ENCODE data around the gene PRDM9. TPM values are rescaled to one million over a fixed set of nuclear protein-coding genes. Genes with fewer than 3 reads are reported as not detected.
"Not testable (repeated sequence)": the region's sequence is repeated elsewhere in the genome, so short reads cannot be mapped to it uniquely, and the experiment has no call there.

The PRDM9 gene
- polyA plus RNA-seq, 4 donors: not detected

DNA sequence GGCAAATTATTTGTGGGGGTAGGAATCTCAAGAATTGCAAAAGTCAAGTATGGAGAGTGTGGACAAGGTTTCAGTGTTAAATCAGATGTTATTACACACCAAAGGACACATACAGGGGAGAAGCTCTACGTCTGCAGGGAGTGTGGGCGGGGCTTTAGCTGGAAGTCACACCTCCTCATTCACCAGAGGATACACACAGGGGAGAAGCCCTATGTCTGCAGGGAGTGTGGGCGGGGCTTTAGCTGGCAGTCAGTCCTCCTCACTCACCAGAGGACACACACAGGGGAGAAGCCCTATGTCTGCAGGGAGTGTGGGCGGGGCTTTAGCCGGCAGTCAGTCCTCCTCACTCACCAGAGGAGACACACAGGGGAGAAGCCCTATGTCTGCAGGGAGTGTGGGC is 19.2 kb downstream of the PRDM9 start:
- DNase-seq (ENCODE audit: low read depth in 4 of 4, low spot score in 3 of 4): not testable (repeated sequence)

DNA sequence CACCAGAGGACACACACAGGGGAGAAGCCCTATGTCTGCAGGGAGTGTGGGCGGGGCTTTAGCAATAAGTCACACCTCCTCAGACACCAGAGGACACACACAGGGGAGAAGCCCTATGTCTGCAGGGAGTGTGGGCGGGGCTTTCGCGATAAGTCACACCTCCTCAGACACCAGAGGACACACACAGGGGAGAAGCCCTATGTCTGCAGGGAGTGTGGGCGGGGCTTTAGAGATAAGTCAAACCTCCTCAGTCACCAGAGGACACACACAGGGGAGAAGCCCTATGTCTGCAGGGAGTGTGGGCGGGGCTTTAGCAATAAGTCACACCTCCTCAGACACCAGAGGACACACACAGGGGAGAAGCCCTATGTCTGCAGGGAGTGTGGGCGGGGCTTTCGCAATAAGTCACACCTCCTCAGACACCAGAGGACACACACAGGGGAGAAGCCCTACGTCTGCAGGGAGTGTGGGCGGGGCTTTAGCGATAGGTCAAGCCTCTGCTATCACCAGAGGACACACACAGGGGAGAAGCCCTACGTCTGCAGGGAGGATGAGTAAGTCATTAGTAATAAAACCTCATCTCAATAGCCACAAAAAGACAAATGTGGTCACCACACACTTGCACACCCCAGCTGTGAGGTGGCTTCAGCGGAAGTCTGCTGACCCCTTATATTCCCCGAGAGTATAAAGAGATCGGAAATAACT is 20.0 kb downstream of the PRDM9 start:
- not testable (repeated sequence) for DNase-seq (ENCODE audit: low read depth in 4 of 4, low spot score in 3 of 4)

- no peak for DNase-seq (ENCODE audit: low read depth in 4 of 4, low spot score in 3 of 4)
Measured at GRCh38 chr5:23528677-23529076, 21.3 kb downstream of the PRDM9 start.

- DNase-seq (ENCODE audit: low read depth in 4 of 4, low spot score in 3 of 4): no peak
Measured at GRCh38 chr5:23530571-23530970, 23.2 kb downstream of the PRDM9 start.

DNA sequence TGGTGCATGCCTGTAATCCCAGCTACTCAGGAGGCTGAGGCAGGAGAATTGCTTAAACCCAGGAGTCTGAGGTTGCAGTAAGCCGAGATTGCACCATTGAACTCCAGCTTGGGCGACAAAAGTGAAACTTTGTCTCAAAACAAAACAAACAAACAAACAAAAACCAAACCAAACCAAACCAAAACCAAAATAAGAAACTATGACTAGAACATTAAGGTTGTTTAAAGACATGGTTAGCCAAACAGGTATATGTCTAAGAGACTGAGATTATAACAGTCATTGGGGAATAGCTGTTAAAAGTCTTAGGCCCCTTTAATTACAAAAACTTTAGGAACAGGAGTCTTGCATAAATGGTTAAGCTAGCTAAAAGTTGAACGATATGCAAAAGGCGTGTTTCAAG is 63.6 kb downstream of the PRDM9 start:
- no peak for DNase-seq (ENCODE audit: low read depth in 4 of 4, low spot score in 3 of 4)
